Peyer's patch (tissue), 4 donors: Measurements from ENCODE around the gene GRAMD4.
A peak's percentile ranks its signal among the peaks of the same experiment; 100 is the strongest.

ENCODE experiments used
- CTCF ChIP-seq, 6 experiments: fragments of 450-650 bp in 4 of 6; fragments of 200-600 bp in 2 of 6; sonication (generic) in 1 of 6; IDR thresholded peaks; one replicate each; pipeline ENCODE4 v1.5.1; 2017 to 2019; ENCODE audit warnings: antibody characterized with exemption in 6 of 6, mild to moderate bottlenecking in 3 of 6, moderate library complexity in 1 of 6
- POLR2A ChIP-seq, 2 donors: fragments of 450-650 bp; IDR thresholded peaks; one replicate each; pipeline ENCODE4 v1.5.1; 2017; ENCODE audit warnings: antibody characterized with exemption in 2 of 2, mild to moderate bottlenecking in 2 of 2, moderate library complexity in 2 of 2

GRCh38 chr22:46578824-46579561, 41.2 kb upstream of the GRAMD4 start:
- TF ChIP-seq POLR2A (IDR thresholded peaks at IDR 0.05) (peak in 1 of 2 donors; percentile 53), CTCF (IDR thresholded peaks at IDR 0.05) (peak in 1 of 6 experiments; percentile 7)
